ENCODE data around the gene ITGB1BP2. TPM values are rescaled to one million over a fixed set of nuclear protein-coding genes. Genes with fewer than 3 reads are reported as not detected.
"Not testable (repeated sequence)": the region's sequence is repeated elsewhere in the genome, so short reads cannot be mapped to it uniquely, and the experiment has no call there.

ITGB1BP2 gene
- 2.6 and 6.2 TPM in 2 replicates for total RNA-seq (ENCODE audit: low replicate concordance)

- TF ChIP-seq CTCF (IDR thresholded peaks at IDR 0.05; ENCODE audit: insufficient read depth, low read length): no peak
- no peak within 1 kb of the TSS for H3K4me3 ChIP-seq (ENCODE audit: low read depth, low read length)
- peak; percentile 67 for DNase-seq (ENCODE audit: low read depth)
Observed at GRCh38 chrX:71301195-71301924, at the start of gene ITGB1BP2. Gene ITGB1BP2 (plus strand): TSS chrX:71301750. CDS start chrX:71301807, 57 bp downstream.

- H3K4me3 ChIP-seq (ENCODE audit: low read depth, low read length): peak overlapping the region; percentile 81
- no peak for TF ChIP-seq CTCF (IDR thresholded peaks at IDR 0.05; ENCODE audit: insufficient read depth, low read length)
- DNase-seq (ENCODE audit: low read depth): no peak
Observed at GRCh38 chrX:71252221-71252620, 49.3 kb upstream of the ITGB1BP2 start.

- peak overlapping the region; percentile 81 for H3K4me3 ChIP-seq (ENCODE audit: low read depth, low read length)
- peak; percentile 63 for TF ChIP-seq CTCF (IDR thresholded peaks at IDR 0.05; ENCODE audit: insufficient read depth, low read length)
- peak; percentile 32 for DNase-seq (ENCODE audit: low read depth)
Observed at GRCh38 chrX:71253253-71254091, 48.1 kb upstream of the ITGB1BP2 start.

- DNase-seq (ENCODE audit: low read depth): peak; percentile 79
Observed at GRCh38 chrX:71254092-71254963, 47.2 kb upstream of the ITGB1BP2 start, which contains the start of gene ZMYM3. Gene ZMYM3 (minus strand): TSS chrX:71254140. CDS start chrX:71253255, 885 bp downstream.

GRCh38 chrX:71256051-71256450 is 45.5 kb upstream of the ITGB1BP2 start:
- no peak overlapping the region for H3K4me3 ChIP-seq (ENCODE audit: low read depth, low read length)
- DNase-seq (ENCODE audit: low read depth): peak; percentile 1
- TF ChIP-seq CTCF (IDR thresholded peaks at IDR 0.05; ENCODE audit: insufficient read depth, low read length): no peak

More at GRCh38 chrX:71254092-71254963, 47.2 kb upstream of the ITGB1BP2 start, which contains the start of gene ZMYM3:
- TF ChIP-seq CTCF (IDR thresholded peaks at IDR 0.05; ENCODE audit: insufficient read depth, low read length): no peak
- peak within 1 kb of the TSS; percentile 81 for H3K4me3 ChIP-seq (ENCODE audit: low read depth, low read length)

- no peak overlapping the region for H3K4me3 ChIP-seq (ENCODE audit: low read depth, low read length)
- no peak for DNase-seq (ENCODE audit: low read depth)
- no peak for TF ChIP-seq CTCF (IDR thresholded peaks at IDR 0.05; ENCODE audit: insufficient read depth, low read length)
Observed at GRCh38 chrX:71256856-71257255, 44.7 kb upstream of the ITGB1BP2 start.

- H3K4me3 ChIP-seq (ENCODE audit: low read depth, low read length); DNase-seq (ENCODE audit: low read depth): not testable (repeated sequence)
Observed at GRCh38 chrX:71268624-71269023, 32.9 kb upstream of the ITGB1BP2 start.
